HG02973 (cell line): ENCODE data around the gene LFNG.

Experiments used
- ATAC-seq: cut with Tn5 transposase; IDR thresholded peaks from one replicate; pipeline ENCODE4 v1.9.1; 2021; ENCODE audit warnings: moderate library complexity; ENCODE audit not compliant: unreplicated experiment

LFNG gene

DNA sequence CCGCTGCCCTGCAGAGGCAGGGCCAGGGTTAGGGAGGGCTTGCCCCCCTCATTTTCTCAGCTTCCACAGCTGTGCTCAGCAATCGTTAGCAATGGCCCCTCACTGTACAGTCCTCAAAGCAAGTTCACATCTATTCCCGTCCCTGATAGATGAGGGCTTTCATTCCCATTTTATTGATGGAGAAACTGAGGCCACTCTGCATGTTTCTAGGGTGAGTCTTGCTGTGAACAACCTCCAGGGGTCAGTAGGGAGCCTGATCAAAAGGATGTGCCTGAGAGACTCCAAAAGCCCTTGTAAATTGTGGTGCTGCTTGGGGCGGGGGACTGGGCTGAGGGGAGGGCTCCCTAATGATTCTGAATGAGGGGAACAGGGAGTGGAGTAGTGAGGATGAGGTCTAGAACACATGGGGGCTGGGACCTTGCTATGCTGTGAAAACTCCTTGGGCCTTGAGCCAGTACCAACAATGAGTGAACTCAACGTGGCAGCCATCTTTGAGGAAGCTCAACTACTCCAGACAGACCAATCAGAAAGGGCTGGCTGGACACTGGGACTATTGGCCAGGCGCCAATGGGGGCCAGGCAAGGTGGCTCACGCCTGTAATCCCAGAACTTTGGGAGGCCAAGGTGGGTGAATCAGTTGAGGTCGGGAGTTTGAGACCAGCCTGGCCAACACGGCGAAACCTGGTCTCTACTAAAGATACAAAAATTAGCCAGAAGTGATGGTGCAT lies 36.7 kb upstream of the LFNG start:
- ATAC-seq, result no peak

DNA sequence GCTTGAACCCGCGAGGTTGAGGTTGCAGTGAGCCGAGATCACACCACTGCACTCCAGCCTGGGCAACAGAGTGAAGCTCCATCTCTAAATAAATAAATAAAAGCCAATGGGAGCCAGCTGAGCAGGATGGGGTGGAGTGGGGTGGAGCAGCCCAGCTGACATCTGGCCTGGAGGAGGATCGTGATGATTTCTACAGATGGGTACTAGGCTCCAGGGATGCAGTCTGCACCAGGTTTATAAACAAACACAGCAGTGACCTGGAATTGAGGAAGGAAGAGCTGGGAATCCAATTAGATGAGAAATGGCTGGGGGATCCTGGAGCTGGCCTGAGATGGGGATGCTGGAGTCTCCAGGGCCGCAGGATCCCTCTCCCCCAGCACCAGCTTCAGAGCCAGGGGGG lies 36.1 kb upstream of the LFNG start:
- no peak for ATAC-seq

DNA sequence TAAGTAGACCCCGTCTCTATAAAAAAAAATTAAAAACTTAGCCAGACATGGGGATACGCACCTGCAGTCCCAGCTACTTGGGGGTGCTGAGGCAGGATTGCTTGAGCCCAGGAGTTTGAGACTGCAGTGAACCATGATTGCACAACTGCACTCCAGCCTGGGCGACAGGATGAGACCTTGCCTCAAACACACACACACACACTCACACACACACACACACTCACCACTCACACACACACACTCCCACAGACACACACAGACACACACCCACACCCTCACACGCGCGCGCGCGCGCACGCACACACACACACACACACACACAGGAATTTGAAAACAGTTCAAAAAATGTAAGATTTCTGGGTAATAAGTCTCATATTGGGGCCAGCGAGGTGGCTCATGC lies 34.7 kb upstream of the LFNG start:
- ATAC-seq, result no peak

DNA sequence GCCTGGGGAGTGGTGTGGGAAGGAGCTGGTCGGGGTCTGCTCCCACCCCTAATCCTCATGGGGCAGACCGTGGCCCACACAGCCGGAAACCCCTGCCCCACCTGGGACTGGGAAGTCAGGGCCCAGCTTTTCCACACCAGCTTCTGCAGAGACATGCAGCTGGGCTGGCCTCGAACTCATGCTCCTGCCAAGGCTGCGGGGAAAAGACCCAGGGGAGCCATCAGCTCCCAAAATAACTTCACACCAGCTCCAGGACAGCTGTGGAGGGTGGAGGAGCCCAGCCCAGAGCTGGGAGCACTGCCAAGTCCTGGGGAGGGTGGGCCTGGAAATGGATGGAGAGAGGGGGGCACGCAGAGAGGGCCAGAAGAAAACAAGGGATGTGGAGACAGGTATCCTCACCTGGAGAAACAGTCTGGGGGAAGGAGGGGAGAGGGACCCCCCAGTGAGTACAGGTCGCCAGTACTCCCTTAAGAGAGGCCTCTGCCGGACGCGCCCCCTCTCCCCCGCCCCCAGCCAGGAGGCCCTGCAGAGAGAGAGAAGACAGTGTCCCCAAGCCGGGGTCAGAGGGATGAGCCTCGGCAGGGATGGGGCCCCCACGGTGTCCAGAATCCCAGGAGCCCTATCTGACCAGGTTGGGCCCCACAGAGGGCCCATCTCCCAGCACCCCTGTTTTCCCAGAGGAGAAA lies 31.8 kb upstream of the LFNG start:
- no peak for ATAC-seq

DNA sequence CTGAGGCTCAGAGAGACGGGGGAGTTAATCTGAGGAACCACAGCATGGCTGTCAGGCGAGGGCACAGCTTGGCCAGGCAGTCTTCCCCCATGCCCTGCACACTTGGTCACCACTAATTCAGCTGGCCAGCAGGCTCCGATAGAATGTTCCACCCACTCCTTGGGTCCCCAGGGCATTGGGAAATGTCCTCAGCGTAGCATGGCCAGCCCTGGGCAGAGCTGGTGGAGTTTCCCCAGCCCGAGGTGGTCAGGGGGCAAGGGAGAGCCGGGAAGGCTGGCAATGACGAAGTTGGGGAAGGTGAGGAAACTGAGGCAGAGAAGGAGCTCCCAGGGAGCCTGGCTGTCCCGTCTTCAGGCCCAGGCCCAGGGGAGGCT lies 31.3 kb upstream of the LFNG start:
- ATAC-seq, result no peak

DNA sequence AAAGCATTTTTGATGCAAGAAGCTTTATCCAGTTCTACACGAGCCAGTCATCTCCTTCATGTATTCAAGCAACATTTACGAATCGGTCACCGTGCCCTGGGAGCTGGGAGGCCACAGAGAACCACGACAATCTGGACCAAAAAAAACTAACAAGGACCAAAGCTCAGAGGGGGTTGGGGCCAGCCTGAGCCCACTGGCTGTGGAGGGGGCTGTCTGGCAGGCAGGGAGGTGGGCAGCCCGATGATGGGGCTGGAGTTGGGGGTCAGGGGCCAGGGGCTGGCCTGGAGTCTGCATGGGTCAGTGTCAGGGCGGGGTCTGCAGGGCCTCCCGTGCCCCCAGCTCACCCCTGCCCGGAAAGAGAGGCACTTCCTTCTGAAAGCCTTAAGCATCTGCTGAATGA lies 30.9 kb upstream of the LFNG start:
- no peak for ATAC-seq

DNA sequence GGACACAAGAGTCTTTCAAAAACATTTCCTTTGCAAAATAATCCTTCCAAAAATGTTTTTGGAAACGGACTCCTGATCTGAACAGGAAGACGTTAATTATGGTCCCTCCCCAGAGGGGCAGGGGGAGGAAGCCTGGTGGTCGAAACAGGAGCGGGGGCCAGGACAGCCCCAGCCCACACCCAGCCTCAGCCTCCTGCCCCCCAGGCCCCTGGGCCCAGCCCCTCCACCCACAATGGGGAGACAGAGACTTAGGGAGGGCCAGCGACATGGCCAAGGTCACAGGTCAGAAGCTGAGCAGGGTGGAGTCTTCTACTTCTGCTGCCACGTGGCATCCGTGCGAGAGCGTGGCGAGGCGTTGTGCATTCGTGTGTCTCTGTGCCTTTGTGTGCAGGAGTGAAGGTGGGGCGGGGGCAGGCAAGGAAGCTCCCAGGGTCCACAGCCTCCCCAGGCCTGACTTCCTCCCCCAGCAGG lies 29.4 kb upstream of the LFNG start:
- no peak for ATAC-seq

DNA sequence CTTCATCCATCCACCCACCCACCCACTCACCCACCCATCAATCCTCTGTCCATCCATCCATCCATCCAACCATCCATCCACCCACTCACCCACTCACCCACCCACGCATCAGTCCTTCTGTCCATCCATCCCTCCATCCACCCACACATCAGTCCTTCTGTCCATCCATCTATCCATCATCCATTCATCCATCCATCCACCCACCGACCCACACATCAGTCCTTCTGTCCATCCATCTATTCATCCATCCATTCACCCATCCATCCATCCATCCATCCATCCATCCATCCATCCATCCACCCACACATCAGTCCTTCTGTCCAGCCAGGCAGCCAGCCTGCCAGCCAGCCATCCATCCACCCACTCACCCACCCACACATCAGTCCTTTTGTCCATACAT lies 27.5 kb upstream of the LFNG start:
- ATAC-seq, result no peak

DNA sequence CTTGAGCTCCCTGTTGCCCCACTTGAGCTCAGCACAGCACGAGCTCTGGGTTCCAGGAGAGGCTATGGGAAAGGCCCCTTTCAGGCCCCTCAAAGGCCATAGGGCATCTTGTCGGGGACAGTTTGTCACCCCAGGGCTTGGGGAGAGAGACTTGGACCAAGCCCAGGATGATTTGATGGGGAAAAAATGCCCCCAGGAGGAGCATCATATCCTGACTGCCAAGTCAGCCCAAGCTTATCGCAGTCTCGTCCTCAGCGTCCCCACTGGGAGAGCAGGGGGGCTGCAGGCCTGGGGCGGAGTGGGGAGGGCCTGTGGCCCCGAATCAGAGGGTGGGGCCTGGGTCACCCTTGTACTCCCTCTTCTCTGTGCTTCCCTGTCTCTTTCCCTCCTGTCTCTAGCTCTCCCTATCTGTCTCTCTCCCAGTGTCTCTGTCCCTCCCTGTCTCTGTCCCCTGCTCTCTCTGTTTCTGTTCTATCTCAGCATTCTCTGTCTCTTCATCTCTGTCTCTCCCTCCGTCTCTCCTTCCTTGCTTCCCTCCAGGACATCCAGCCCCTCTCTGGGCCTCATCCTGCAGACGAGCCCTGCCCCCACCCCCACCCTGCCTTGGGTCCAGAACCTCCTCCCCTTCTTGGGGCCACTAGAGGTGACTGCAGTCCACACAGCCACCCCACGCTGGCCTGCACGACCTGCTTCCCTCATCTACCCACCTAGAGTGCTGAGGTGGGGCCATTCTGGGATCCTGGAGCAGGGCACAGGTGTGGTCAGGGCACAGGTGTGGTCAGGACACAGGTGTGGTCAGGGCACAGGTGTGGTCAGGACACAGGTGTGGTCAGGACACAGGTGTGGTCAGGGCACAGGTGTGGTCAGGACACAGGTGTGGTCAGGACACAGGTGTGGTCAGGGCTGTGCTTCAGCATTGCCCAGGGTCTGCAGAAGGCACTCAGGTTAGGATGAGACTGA lies 26.1 kb upstream of the LFNG start:
- no peak for ATAC-seq

DNA sequence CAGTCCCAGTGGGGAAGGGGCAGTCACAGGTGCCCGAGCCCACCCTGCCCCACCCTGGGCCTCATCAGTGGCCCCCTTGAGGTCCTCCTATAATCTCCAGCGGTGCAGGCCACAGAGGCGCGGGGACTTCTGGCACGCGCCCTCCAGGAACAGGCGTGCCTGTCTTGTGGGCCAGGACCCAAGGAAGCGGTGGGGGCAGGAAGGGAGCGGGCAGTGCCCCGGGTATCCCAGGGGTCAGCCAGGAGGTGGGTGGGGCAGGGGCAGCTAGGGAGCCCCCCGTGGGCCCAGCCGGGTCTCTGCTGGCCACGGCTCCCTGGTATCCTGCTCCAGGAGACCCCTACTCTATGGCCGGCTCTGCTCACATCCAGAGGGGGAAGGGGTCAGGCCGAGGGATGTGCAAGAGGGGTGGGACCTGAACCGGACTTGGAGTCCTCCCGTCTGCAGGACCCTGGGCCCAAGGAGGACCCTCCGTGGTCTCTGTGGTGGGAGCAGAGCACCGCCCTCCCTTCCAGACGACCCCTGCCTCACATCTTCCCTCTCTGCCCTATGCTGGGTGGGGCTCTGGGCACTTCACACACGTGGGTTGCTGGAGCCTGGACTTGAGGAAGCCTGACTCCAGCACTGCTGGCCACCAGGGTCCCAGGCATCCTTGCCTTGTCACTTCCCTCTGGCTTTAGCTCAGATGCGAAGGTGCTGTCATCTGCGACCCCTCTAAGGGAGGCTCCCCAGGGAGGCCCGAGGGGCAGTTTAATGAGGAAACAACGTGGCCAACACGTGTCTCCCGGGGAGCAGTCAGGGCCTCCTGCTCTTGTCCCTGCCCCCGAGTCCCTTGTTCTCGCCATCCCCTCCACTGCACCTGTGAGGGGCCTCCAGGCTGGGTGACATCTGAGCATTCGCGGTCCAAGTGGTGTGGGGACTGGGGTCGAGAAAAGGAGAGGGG lies 25.1 kb upstream of the LFNG start:
- ATAC-seq, result no peak

DNA sequence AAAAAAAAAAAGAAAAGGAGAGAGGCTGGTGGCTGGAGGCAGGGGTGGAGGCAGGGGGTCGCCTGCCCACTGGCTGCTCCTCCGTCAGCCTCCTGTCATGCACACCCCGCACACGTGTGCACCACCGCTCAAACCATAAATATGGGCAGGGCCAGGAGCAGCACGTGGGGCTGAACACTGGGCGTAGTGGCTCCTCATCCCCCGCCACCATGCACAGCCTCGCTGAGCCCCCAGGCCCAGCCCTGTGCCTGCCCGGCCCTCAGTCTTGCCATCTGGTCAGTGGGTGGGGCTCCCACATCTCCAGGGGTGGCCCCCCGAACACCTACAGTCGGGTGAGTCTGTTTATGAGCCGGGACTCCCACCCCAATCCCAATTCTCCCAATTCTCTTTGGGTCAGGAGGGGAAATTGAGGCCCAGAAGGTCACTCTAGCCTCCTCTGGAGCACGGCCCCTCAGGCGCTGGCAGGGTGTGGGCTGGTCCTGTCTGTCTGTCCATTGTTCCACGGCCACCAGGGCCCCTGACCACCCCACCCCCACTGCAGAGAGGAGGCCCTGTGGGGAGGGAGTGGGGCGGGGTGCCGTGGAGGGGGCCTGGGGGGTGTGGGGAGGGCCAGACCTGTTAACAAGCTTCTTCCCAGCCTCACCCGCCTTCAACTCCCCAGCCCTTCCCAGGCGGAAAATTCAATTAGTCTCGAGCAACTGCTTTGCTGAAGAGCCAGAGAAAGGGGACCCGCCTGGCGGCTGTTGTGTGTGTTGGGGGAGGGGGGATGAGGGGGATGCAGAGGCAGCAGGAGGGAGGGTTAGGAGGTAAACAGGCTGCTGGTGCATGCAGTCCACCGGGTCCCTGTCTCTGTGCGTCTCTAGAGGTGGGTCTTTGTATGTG lies 23.9 kb upstream of the LFNG start:
- ATAC-seq, result no peak

DNA sequence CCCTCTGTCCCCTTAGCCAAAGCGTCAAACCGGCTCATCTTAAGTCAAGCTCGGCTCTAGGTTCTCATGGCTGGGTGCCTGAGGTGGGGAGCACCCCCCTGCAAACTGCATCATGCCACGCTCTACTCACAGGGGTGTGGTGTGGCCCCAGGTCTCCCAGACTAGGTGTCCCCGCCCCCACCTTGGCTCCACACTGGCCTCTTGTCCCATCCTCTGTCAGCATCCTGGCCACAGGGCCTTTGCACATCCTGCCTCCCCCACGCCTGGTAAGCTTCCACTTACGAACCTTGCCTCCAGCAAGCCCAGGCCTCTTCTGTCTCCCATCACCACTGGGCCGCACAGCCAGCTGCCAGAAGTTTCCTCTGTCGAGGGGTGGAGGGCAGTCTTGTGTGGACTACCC lies 23.2 kb upstream of the LFNG start:
- ATAC-seq, result no peak

DNA sequence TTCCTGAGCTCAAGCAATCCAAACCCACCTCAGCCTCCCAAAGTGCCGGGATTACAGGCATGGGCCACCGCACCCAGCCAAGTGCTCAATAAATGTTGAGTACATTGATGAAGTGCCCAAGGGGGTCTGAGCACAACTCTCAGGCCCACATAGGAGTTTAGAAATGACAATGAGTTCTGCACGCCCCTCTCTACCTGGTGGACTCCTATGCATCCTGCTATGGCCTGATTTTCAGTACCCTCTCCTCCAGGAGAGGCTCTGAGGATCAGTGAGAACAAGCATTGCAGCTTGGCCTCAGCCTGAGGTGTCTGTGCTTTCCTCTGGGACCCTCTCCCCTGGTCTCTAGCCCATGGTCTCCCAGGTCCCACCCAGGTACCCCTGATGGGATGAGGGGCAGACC lies 22.5 kb upstream of the LFNG start:
- no peak for ATAC-seq

DNA sequence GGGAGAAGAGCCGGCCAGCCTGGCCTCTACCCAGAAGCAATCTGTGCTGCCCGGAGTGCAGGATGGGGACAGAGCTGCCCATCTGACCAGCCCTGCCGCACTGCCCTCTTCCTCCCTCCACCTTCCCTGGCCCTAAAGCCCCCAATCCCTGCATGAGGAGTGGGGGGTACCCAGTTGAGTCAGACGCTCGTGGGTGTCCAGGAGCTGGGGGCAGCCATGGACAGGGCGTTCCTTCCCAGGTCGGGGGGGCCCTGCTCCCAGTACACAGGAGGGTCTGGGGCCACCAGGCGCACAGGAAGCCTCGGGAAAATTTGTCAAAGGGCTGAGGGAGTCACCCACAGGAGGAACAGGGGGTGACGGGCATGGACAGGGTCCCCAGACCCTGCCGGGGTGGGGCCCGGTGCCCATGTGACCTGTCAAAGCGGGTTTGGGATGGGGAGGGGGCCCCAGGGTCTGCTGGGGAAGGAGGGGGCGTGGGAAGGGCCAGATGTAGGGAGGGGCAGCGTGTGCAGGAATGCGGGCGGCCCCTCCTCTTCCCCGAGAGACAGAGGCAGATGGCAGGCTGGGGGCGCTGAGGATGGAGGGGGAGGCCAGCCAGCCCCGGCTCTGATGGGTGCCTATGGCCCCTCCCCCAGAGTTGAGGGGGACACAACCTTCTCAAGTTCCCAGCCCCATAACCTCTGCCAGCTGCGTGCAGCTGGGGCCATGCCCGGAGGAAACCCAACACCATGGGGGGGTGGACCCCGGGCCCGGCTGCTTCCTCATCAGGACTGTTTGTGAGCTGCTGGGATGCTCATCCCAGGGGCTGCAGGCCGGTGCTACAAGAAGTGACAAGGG lies 21.9 kb upstream of the LFNG start:
- no peak for ATAC-seq

DNA sequence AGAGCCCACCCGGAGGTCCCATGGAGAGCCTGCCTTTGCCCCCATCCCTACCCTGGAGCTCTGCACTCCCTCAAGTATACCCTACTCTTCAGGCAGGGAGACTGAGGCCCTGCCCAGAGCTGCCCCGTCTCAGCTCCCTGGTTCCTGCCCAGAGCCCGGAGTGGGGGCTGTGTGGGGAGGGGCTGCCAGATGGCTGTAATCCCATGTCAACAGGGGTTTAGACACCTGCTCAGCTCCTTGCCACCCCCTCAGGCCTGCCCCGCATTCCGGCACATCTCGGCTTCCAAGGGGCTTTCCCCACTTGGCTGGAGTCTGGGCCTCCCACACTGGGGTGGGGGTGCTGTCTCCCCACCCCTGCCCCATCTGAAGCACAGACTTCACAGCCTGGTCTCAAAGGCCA lies 20.9 kb upstream of the LFNG start:
- no peak for ATAC-seq

DNA sequence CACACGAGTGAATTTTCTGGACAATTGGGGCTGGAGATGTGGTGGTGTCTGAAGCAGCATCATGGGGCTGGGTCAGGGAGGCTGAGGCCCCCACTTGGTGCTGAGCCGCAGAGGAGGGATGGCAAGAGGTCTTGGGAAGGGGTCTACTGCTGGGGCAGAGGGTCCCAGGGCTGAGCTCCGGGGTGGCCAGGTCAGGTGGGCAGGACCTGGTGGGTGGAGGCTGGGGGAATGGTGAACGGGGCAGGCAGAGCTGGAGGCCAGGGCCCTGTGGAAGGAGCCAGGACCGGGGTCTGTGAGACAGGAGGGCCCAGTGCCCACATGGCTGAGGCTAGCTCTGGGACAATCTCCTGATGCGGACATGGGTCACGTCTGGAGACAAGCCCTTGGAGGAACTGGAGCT lies 20.4 kb upstream of the LFNG start:
- ATAC-seq, result no peak

DNA sequence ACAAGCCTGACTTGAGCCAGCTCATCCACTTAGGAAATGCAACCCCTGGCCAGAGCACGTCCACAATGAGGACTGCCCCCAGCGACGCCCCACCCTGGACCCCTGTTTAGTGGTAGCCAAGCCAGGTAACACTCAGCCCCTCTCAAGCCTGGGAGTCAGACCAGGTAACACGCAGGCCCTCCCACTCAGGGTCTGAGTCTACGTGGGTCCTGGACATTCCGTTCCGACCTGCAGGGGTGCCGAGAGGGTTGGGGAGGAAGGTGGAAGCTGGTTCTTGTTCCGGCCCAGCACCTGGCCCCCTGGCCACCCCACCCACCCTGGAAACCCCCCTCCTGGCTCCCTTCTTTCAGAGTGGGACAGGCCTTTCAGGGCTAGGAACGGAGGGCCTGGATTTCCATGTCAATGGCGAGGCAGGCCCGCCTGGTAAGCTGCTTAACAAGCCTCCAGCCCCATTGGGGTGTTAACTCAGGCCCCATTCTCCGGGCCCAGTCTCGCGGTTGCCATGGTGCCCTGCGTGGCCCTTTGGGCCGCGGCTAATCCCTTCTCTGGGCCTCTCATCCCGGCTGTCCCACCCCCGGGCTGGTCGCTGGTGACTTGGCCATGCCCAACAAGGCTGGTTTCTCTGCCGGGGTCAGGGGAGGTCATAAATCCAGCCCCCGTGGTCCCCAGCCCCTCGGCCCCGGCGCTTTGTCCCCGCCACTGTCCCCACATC lies 19.7 kb upstream of the LFNG start:
- ATAC-seq, result no peak

DNA sequence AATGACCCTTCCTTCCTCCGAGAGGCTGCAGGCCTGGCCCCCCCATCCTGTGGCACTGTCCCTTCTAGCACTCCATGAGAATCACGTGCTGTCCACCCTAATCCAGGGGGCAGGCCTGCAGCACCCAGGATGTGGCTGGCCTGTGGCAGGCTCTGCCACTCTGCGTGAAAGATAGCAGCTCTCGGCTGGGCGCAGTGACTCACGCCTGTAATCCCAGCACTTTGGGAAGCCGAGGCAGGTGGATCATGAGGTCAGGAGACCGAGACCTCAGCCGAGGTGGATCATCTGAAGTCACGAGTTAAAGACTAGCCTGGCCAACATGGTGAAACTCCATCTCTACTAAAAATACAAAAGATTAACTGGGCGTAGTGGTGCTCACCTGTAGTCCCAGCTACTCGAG lies 18.9 kb upstream of the LFNG start:
- ATAC-seq, result no peak
